DMS53 (cell line): ENCODE results near the gene KRTAP19-5.

Experiments
- DNase-seq: peaks from one replicate; lab custom pipeline; 2025; lab: John Stamatoyannopoulos, UW

The KRTAP19-5 gene

GRCh38 chr21:30502041-30502440 lies at the start of gene KRTAP19-5:
TSS of gene KRTAP19-5 (minus strand) at chr21:30502141. CDS start at chr21:30502090, 51 bp downstream.
- no peak for DNase-seq

- DNase-seq: no peak
These were observed 39.8 kb upstream of the KRTAP19-5 start, which contains the start of gene KRTAP19-6 for GRCh38 chr21:30541764-30542163. TSS of gene KRTAP19-6 (minus strand) at chr21:30541864. CDS start at chr21:30541833, 31 bp downstream.

GRCh38 chr21:30518876-30519275 lies 16.9 kb upstream of the KRTAP19-5 start:
- no peak for DNase-seq

GRCh38 chr21:30515681-30516080 lies 13.7 kb upstream of the KRTAP19-5 start:
- DNase-seq: no peak

- DNase-seq: peak; percentile 63
These were observed 3.8 kb upstream of the KRTAP19-5 start for GRCh38 chr21:30505621-30506205.

- no peak for DNase-seq
These were observed 4.9 kb downstream of the KRTAP19-5 start, which contains the start of gene KRTAP19-4 for GRCh38 chr21:30497065-30497464. TSS of gene KRTAP19-4 (minus strand) at chr21:30497165. CDS start at chr21:30497110, 55 bp downstream.

- DNase-seq: no peak
These were observed 9.9 kb downstream of the KRTAP19-5 start, which contains the start of gene KRTAP19-3 for GRCh38 chr21:30491963-30492428. TSS of gene KRTAP19-3 (minus strand) at chr21:30492013. CDS start at chr21:30491957, 56 bp downstream.

- no peak for DNase-seq
These were observed 14.6 kb downstream of the KRTAP19-5 start, which contains the start of gene KRTAP19-2 for GRCh38 chr21:30487336-30487735. TSS of gene KRTAP19-2 (minus strand) at chr21:30487436. CDS start at chr21:30487348, 88 bp downstream.

- no peak for DNase-seq
These were observed 15.8 kb downstream of the KRTAP19-5 start for GRCh38 chr21:30486180-30486579.

GRCh38 chr21:30482130-30482529 lies 19.8 kb downstream of the KRTAP19-5 start:
- no peak for DNase-seq

- DNase-seq: peak; percentile 21
These were observed 21.8 kb downstream of the KRTAP19-5 start, which contains the start of gene KRTAP19-1 for GRCh38 chr21:30480145-30480544. TSS of gene KRTAP19-1 (minus strand) at chr21:30480367. CDS start at chr21:30480317, 50 bp downstream.

GRCh38 chr21:30479259-30479658 lies 22.7 kb downstream of the KRTAP19-5 start:
- DNase-seq: peak; percentile 58

- peak; percentile 34 for DNase-seq
These were observed 23.9 kb downstream of the KRTAP19-5 start for GRCh38 chr21:30478004-30478403.

- no peak for DNase-seq
These were observed 32.8 kb downstream of the KRTAP19-5 start for GRCh38 chr21:30468900-30469714.

- peak; percentile 57 for DNase-seq
These were observed 38.2 kb downstream of the KRTAP19-5 start for GRCh38 chr21:30463713-30464112.
